H1 (cell line): Measurements from ENCODE around the gene SAT2. TPM values are rescaled to one million over a fixed set of nuclear protein-coding genes. Genes with fewer than 3 reads are reported as not detected.

Experiments used
- CTCF ChIA-PET: fragments of 300-600 bp; sonication (Branson Sonifier 250); formaldehyde crosslinking; loops from one replicate; lab custom pipeline; 2021; ENCODE audit not compliant: partially characterized antibody; lab: Charles Lee
- POLR2A ChIA-PET: fragments of 300-600 bp; sonication (Branson Sonifier 250); formaldehyde crosslinking; loops from one replicate; lab custom pipeline; 2021; ENCODE audit warnings: inconsistent platforms; ENCODE audit not compliant: partially characterized antibody; lab: Charles Lee
- DNase-seq, 2 experiments: peaks; one replicate each; pipeline versions ENCODE4 v3.0.0 to v3.0.0-alpha.2; 2010 to 2022; ENCODE audit warnings: low spot score in 2 of 2, low read depth in 1 of 2, mixed read lengths in 1 of 2
- FAIRE-seq: peaks from 2 replicates; lab custom pipeline; 2011; peaks lifted over from hg19 to GRCh38; lab: Jason Lieb, UNC
- H2AFZ ChIP-seq: 2 replicates; pipeline ENCODE4 v1.8.1; 2012; ENCODE audit warnings: low read length, inconsistent platforms
- H2AK5ac ChIP-seq: 2 replicates; pipeline ENCODE4 v1.6.1; 2013; ENCODE audit warnings: low read depth, low read length
- H2BK120ac ChIP-seq: replicated peaks from 2 replicates; pipeline ENCODE3; 2013; ENCODE audit warnings: low read depth, low read length, inconsistent platforms
- H2BK12ac ChIP-seq: 2 replicates; pipeline ENCODE4 v1.6.1; 2013; ENCODE audit warnings: low read depth, low read length
- H2BK15ac ChIP-seq: 2 replicates; pipeline ENCODE4 v1.6.1; 2013; ENCODE audit warnings: low read length
- H2BK20ac ChIP-seq: 2 replicates; pipeline ENCODE4 v1.6.1; 2013; ENCODE audit warnings: low read length
- H2BK5ac ChIP-seq: 2 replicates; pipeline ENCODE4 v1.6.1; 2013; ENCODE audit warnings: low read depth, low read length
- H3K14ac ChIP-seq: 2 replicates; pipeline ENCODE4 v1.6.1; 2013; ENCODE audit warnings: inconsistent platforms; ENCODE audit not compliant: insufficient read length
- H3K18ac ChIP-seq: 2 replicates; pipeline ENCODE4 v1.6.1; 2013; ENCODE audit warnings: low read length; ENCODE audit errors: extremely low read depth
- H3K23ac ChIP-seq: 2 replicates; pipeline ENCODE4 v1.6.1; 2013; ENCODE audit warnings: inconsistent platforms; ENCODE audit not compliant: insufficient read length
- H3K23me2 ChIP-seq: 2 replicates; pipeline ENCODE4 v1.6.1; 2013; ENCODE audit warnings: low read depth, low read length
- H3K27ac ChIP-seq: 2 replicates; pipeline ENCODE4 v1.6.1; 2011; ENCODE audit warnings: low read depth, low read length, inconsistent platforms
- H3K27me3 ChIP-seq, 4 experiments: replicated peaks in 1 of 4; 1 replicate in 1 of 4; 2 replicates in 3 of 4; pipeline versions ENCODE4 v1.6.1 to v1.8.1; 2011 to 2013; ENCODE audit warnings: low read length in 3 of 4, mild to moderate bottlenecking in 3 of 4, inconsistent platforms in 2 of 4, mixed read lengths in 2 of 4, moderate library complexity in 1 of 4; ENCODE audit not compliant: control insufficient read depth in 3 of 4, insufficient read depth in 3 of 4; ENCODE audit errors: extremely low read depth in 1 of 4
- H3K36me3 ChIP-seq, 4 experiments: 2 replicates each; pipeline versions ENCODE4 v1.6.1 to v1.8.1; 2011 to 2013; ENCODE audit warnings: mild to moderate bottlenecking in 4 of 4, low read length in 3 of 4, moderate library complexity in 2 of 4, control low read depth in 1 of 4, inconsistent platforms in 1 of 4; ENCODE audit not compliant: insufficient read depth in 4 of 4, control insufficient read depth in 2 of 4
- H3K4ac ChIP-seq: replicated peaks from 2 replicates; pipeline ENCODE3; 2013; ENCODE audit warnings: low read length, low read depth, mixed read lengths, inconsistent platforms; ENCODE audit not compliant: insufficient read length
- H3K4me1 ChIP-seq, 4 experiments: replicated peaks in 1 of 4; 1 replicate in 1 of 4; 2 replicates in 3 of 4; pipeline versions ENCODE4 v1.6.1 to v1.8.1; 2011 to 2013; ENCODE audit warnings: low read length in 3 of 4, inconsistent platforms in 2 of 4, mixed read lengths in 1 of 4; ENCODE audit not compliant: insufficient read depth in 4 of 4, control insufficient read depth in 3 of 4
- H3K4me2 ChIP-seq, 2 experiments: 2 replicates each; pipeline versions ENCODE4 v1.6.1 to v1.8.1; 2011 to 2013; ENCODE audit warnings: low read depth in 2 of 2, low read length in 2 of 2, control low read depth in 1 of 2, inconsistent platforms in 1 of 2, mild to moderate bottlenecking in 1 of 2; ENCODE audit not compliant: insufficient read depth in 1 of 2
- H3K4me3 ChIP-seq, 4 experiments: fragments of 200-600, 300-600 bp in 1 of 4; sonication (generic), shearing (Covaris generic), sonication (Bioruptor Twin) in 1 of 4; 2 replicates each; pipeline versions ENCODE4 v1.5.1 to v1.8.1; 2011 to 2016; ENCODE audit warnings: low read length in 4 of 4, low read depth in 3 of 4, control low read depth in 2 of 4, inconsistent platforms in 2 of 4, mild to moderate bottlenecking in 2 of 4, mixed read lengths in 1 of 4, moderate library complexity in 1 of 4; ENCODE audit not compliant: insufficient read depth in 2 of 4; ENCODE audit errors: extremely low read depth in 1 of 4
- H3K56ac ChIP-seq: replicated peaks from 2 replicates; pipeline ENCODE3; 2013; ENCODE audit warnings: low read depth, mild to moderate bottlenecking, mixed read lengths, low read length, inconsistent platforms; ENCODE audit not compliant: insufficient read length
- H3K79me1 ChIP-seq: 2 replicates; pipeline ENCODE4 v1.6.1; 2013; ENCODE audit warnings: low read depth, low read length, control low read depth
- H3K79me2 ChIP-seq, 2 experiments: 2 replicates each; pipeline versions ENCODE4 v1.6.1 to v1.8.1; 2012 to 2013; ENCODE audit warnings: low read length in 2 of 2, mild to moderate bottlenecking in 2 of 2, inconsistent platforms in 1 of 2; ENCODE audit not compliant: insufficient read depth in 2 of 2, control insufficient read depth in 1 of 2
- H3K9ac ChIP-seq, 4 experiments: replicated peaks in 1 of 4; 1 replicate in 1 of 4; 2 replicates in 3 of 4; pipeline versions ENCODE4 v1.6.1 to v1.8.1; 2011 to 2013; ENCODE audit warnings: low read depth in 3 of 4, low read length in 3 of 4, control low read depth in 2 of 4, mild to moderate bottlenecking in 2 of 4, moderate library complexity in 2 of 4, inconsistent platforms in 1 of 4; ENCODE audit errors: extremely low read depth in 1 of 4
- H3K9me3 ChIP-seq, 2 experiments: 2 replicates each; pipeline versions ENCODE4 v1.6.1 to v1.8.1; 2012 to 2013; ENCODE audit warnings: mild to moderate bottlenecking in 2 of 2, moderate library complexity in 2 of 2, control low read depth in 1 of 2, inconsistent platforms in 1 of 2, low read depth in 1 of 2, low read length in 1 of 2, mixed read lengths in 1 of 2; ENCODE audit not compliant: insufficient read depth in 2 of 2
- H4K20me1 ChIP-seq, 2 experiments: replicated peaks in 1 of 2; 2 replicates each; pipeline versions ENCODE3 to v1.8.1; 2011 to 2013; ENCODE audit warnings: inconsistent platforms in 2 of 2, low read length in 2 of 2, mild to moderate bottlenecking in 1 of 2; ENCODE audit not compliant: insufficient read depth in 2 of 2, control insufficient read depth in 1 of 2
- H4K5ac ChIP-seq: 2 replicates; pipeline ENCODE4 v1.6.1; 2013; ENCODE audit warnings: low read length, low read depth, mixed read lengths, inconsistent platforms; ENCODE audit not compliant: insufficient read length
- H4K8ac ChIP-seq: 2 replicates; pipeline ENCODE4 v1.8.0; 2013; ENCODE audit warnings: mild to moderate bottlenecking, moderate library complexity, low read length, inconsistent platforms; ENCODE audit not compliant: insufficient read depth; ENCODE audit errors: extremely low read depth
- H4K91ac ChIP-seq: replicated peaks from 2 replicates; pipeline ENCODE3; 2013; ENCODE audit warnings: low read length, mixed read lengths, inconsistent platforms; ENCODE audit not compliant: insufficient read length
- BCL11A ChIP-seq, 2 experiments: IDR thresholded peaks; one replicate each; pipeline ENCODE4 v1.6.1; 2011; ENCODE audit warnings: low read depth in 2 of 2, low read length in 2 of 2, mild to moderate bottlenecking in 2 of 2
- BRCA1 ChIP-seq: IDR thresholded peaks from 2 replicates; pipeline ENCODE4 v1.6.1; 2012; ENCODE audit warnings: low read depth, low read length, improper control_type of control experiment
- CHD2 ChIP-seq: IDR thresholded peaks from 2 replicates; pipeline ENCODE4 v1.6.1; 2012; ENCODE audit warnings: low read length, improper control_type of control experiment
- EP300 ChIP-seq, 2 experiments: IDR thresholded peaks; 1 replicate in 1 of 2; 2 replicates in 1 of 2; pipeline ENCODE4 v1.6.1; 2011 to 2012; ENCODE audit warnings: low read depth in 2 of 2, low read length in 2 of 2, mild to moderate bottlenecking in 2 of 2, borderline replicate concordance in 1 of 2, inconsistent platforms in 1 of 2, moderate library complexity in 1 of 2
- EZH2 ChIP-seq: fragments of 200-600 bp; sonication (generic); IDR thresholded peaks from 2 replicates; pipeline ENCODE4 v1.7.1; 2012; ENCODE audit warnings: low read depth, mild to moderate bottlenecking, moderate library complexity, low read length, inconsistent platforms; ENCODE audit not compliant: severe bottlenecking
- MAFK ChIP-seq: IDR thresholded peaks from 2 replicates; pipeline ENCODE4 v1.6.1; 2012; ENCODE audit warnings: low read depth, mild to moderate bottlenecking, improper control_type of control experiment, low read length
- NRF1 ChIP-seq: IDR thresholded peaks from 2 replicates; pipeline ENCODE4 v1.6.1; 2011; ENCODE audit warnings: mild to moderate bottlenecking, low read depth, low read length, improper control_type of control experiment
- POLR2A ChIP-seq, 2 experiments: IDR thresholded peaks; 1 replicate in 1 of 2; 2 replicates in 1 of 2; pipeline ENCODE4 v1.6.1; 2011; ENCODE audit warnings: low read depth in 2 of 2, low read length in 2 of 2, mild to moderate bottlenecking in 2 of 2; ENCODE audit errors: control extremely low read depth in 1 of 2
- RXRA ChIP-seq: IDR thresholded peaks from 2 replicates; pipeline ENCODE4 v1.6.1; 2011; ENCODE audit warnings: low read depth, mild to moderate bottlenecking, low read length, moderate library complexity; ENCODE audit not compliant: insufficient read depth
- TAF1 ChIP-seq: IDR thresholded peaks from 2 replicates; pipeline ENCODE4 v1.6.1; 2011; ENCODE audit warnings: mild to moderate bottlenecking, low read depth, low read length
- WGBS, 2 experiments: shearing (Covaris generic) in 1 of 2; methylation state at CpG; one replicate each; pipeline versions ENCODE4 v1.1.6 to v1.1.7; 2013 to 2015; ENCODE audit warnings: low lambda C conversion rate in 2 of 2, mixed read lengths in 2 of 2, inconsistent platforms in 1 of 2, low coverage in 1 of 2, missing lambda C conversion rate in 1 of 2; ENCODE audit not compliant: insufficient replicate concordance in 2 of 2, insufficient coverage in 1 of 2, insufficient read length in 1 of 2; ENCODE audit errors: extremely low coverage in 1 of 2, missing lambda C conversion rate in 1 of 2; 5-methylcytosine and 5-hydroxymethylcytosine counted together
- polyA plus RNA-seq, 7 experiments: library from polyadenylated mRNA; depleted of rRNA in 3 of 7; stranded (reverse) in 5 of 7; unstranded in 2 of 7; fragments of >200 nt in 5 of 7; fragments of 200-250 nt in 2 of 7; gene quantifications; 1 replicate in 5 of 7; 2 replicates in 1 of 7; 4 replicates in 1 of 7; pipeline versions ENCODE4 v1.2.1 to v1.2.3, GENCODE V29; 2011 to 2013; ENCODE audit warnings: missing spikeins in 2 of 7, mixed read lengths in 2 of 7
- total RNA-seq: library from RNA; stranded (reverse); fragmentation: NEBNext Ultra II Directional; extraction: Animal tissue kit (Norgen Biotek cat#: 25700); gene quantifications from 2 replicates; pipeline ENCODE4 v1.2.1, GENCODE V29; 2021
- TF ChIP-seq, protein P1 (sequence below), 3 experiments: IDR thresholded peaks; 1 replicate in 2 of 3; 2 replicates in 1 of 3; pipeline versions ENCODE4 v1.5.1 to v1.6.1; 2011; ENCODE audit warnings: low read length in 3 of 3, mild to moderate bottlenecking in 3 of 3, inconsistent platforms in 2 of 3, low read depth in 1 of 3, moderate library complexity in 1 of 3; ENCODE audit not compliant: insufficient read depth in 1 of 3; ENCODE audit errors: control extremely low read depth in 1 of 3

The SAT2 gene
- total and polyA plus RNA-seq, 2 of the 8 experiments (the other 6 are each of a cell fraction or from before 2014, with no cell fraction given): 36.4 to 72.3 TPM

DNA sequence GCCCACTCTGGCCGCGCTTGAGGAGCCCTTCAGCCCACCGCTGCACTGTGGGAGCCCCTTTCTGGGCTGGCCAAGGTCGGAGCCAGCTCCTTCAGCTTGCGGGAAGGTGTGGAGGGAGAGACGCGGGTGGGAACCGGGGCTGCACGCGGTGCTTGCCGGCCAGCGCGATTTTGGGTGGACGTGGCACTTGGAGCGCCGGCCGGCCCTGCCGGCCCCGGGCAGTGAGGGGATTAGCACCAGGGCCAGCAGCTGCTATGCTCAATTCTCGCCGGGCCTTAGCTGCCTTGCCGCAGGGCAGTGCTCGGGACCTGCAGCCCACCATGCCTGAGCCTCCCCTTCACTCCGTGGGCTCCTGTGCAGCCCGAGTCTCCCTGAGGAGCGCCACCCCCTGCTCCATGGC is 13.2 kb upstream of the SAT2 start:
- DNase-seq: no peak
- Histone ChIP-seq H3K23me2 (no peaks in the 10 kb centered on the region), H3K9ac (no peak overlapping the region), H2BK15ac (no peak overlapping the region), H4K20me1 (no peaks in the 10 kb centered on the region), H3K27me3 (no peaks in the 10 kb centered on the region), H3K18ac (no peak overlapping the region), H3K4me2 (no peak overlapping the region), H3K14ac (no peak overlapping the region), H3K4me3 (no peak overlapping the region), H2BK120ac (no peak overlapping the region), H2AK5ac (no peak overlapping the region), H3K9me3 (no peaks in the 10 kb centered on the region; a peak in 1 of 4 replicates), H3K4ac (no peak overlapping the region), H2AFZ (no peak overlapping the region), H4K8ac (no peak overlapping the region), H4K91ac (no peak overlapping the region), H3K79me2 (no peaks in the 10 kb centered on the region), H3K27ac (no peak overlapping the region), H3K56ac (no peak overlapping the region), H3K36me3 (no peaks in the 10 kb centered on the region), H2BK12ac (no peak overlapping the region), H2BK20ac (no peak overlapping the region), H3K4me1 (peaks cover 0 to 3% (median 2%) of the 10 kb centered on the region in 4 experiments; a peak in 3 of 7 replicates), H4K5ac (no peak overlapping the region), H2BK5ac (no peak overlapping the region), H3K23ac (no peak overlapping the region), H3K79me1 (no peaks in the 10 kb centered on the region)
- ChIA-PET POLR2A (interaction anchor here (0.8 to 79.4 kb wide), 3 partner anchors 1 to 49 kb away, joined by 3 to 2272 read pairs (median 2272); partner anchors contain the start of genes ATP1B2, FXR2, SAT2 and SHBG), CTCF (interaction anchor here (1.2 to 15.7 kb wide), 6 partner anchors 7 to 349 kb away, joined by 4 to 332 read pairs (median 6); partner anchors contain the start of gene ATP1B2)
- FAIRE-seq: no peak
- 95% methylated on average over 24 of the region's 26 CpGs; no CpG with 5 or more reads in 1 of the 2 experiments for WGBS, 2 experiments
- TF ChIP-seq BCL11A (IDR thresholded peaks at IDR 0.05; ENCODE audit: low read depth in 2 of 2, low read length in 2 of 2): no peak
- TF ChIP-seq TAF1: no peak
- TF ChIP-seq POLR2A (IDR thresholded peaks at IDR 0.05; ENCODE audit: control extremely low read depth in 1 of 2, low read depth in 2 of 2, low read length in 2 of 2): no peak
- no peak for TF ChIP-seq BRCA1
- no peak for TF ChIP-seq MAFK
- no peak for TF ChIP-seq RXRA
- no peak for TF ChIP-seq CHD2
- TF ChIP-seq EZH2: no peak
- TF ChIP-seq NRF1: no peak
- TF ChIP-seq, protein P1, sequence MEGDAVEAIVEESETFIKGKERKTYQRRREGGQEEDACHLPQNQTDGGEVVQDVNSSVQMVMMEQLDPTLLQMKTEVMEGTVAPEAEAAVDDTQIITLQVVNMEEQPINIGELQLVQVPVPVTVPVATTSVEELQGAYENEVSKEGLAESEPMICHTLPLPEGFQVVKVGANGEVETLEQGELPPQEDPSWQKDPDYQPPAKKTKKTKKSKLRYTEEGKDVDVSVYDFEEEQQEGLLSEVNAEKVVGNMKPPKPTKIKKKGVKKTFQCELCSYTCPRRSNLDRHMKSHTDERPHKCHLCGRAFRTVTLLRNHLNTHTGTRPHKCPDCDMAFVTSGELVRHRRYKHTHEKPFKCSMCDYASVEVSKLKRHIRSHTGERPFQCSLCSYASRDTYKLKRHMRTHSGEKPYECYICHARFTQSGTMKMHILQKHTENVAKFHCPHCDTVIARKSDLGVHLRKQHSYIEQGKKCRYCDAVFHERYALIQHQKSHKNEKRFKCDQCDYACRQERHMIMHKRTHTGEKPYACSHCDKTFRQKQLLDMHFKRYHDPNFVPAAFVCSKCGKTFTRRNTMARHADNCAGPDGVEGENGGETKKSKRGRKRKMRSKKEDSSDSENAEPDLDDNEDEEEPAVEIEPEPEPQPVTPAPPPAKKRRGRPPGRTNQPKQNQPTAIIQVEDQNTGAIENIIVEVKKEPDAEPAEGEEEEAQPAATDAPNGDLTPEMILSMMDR (IDR thresholded peaks at IDR 0.05; ENCODE audit: control extremely low read depth in 1 of 3, insufficient read depth in 1 of 3, low read depth in 1 of 3, low read length in 3 of 3): no peak
- no peak for TF ChIP-seq EP300 (IDR thresholded peaks at IDR 0.05; ENCODE audit: borderline replicate concordance in 1 of 2, low read depth in 2 of 2, low read length in 2 of 2)
